Urinary bladder (tissue), 4 donors: ENCODE data around the gene PYROXD2. TPM values are rescaled to one million over a fixed set of nuclear protein-coding genes. Genes with fewer than 3 reads are reported as not detected.

Experiments
- DNase-seq: peaks from one replicate; pipeline ENCODE4 v3.0.0-alpha.2; 2015; ENCODE audit errors: extremely low spot score
- H3K27ac ChIP-seq: one replicate; pipeline ENCODE4 v1.5.1; 2013; ENCODE audit warnings: low read depth, mild to moderate bottlenecking, moderate library complexity
- H3K36me3 ChIP-seq: one replicate; pipeline ENCODE4 v1.6.1; 2013; ENCODE audit warnings: mild to moderate bottlenecking, moderate library complexity; ENCODE audit not compliant: insufficient read depth
- H3K4me1 ChIP-seq: one replicate; pipeline ENCODE4 v1.6.1; 2013; ENCODE audit warnings: mild to moderate bottlenecking, moderate library complexity; ENCODE audit not compliant: insufficient read depth
- H3K4me3 ChIP-seq: one replicate; pipeline ENCODE4 v1.5.1; 2013; ENCODE audit warnings: low read depth, low read length
- WGBS: extraction: QIAGEN DNeasy Blood & Tissue Kit; methylation state at CpG from one replicate; pipeline ENCODE4 v1.1.7; 2013; 5-methylcytosine and 5-hydroxymethylcytosine counted together
- polyA plus RNA-seq: library from polyadenylated mRNA; stranded (reverse); fragments of 200-250 nt; gene quantifications from one replicate; pipeline ENCODE4 v1.2.3, GENCODE V29; 2013
- total RNA-seq: library from RNA; depleted of rRNA; stranded (reverse); fragments of >200 nt; gene quantifications from one replicate; pipeline ENCODE4 v1.2.3, GENCODE V29; 2014
- donor health status: healthy with polysubstance abuse.
- donor health status: healthy.

Gene PYROXD2
- 15.0 TPM for total RNA-seq
- polyA plus RNA-seq, result 8.9 TPM

DNA sequence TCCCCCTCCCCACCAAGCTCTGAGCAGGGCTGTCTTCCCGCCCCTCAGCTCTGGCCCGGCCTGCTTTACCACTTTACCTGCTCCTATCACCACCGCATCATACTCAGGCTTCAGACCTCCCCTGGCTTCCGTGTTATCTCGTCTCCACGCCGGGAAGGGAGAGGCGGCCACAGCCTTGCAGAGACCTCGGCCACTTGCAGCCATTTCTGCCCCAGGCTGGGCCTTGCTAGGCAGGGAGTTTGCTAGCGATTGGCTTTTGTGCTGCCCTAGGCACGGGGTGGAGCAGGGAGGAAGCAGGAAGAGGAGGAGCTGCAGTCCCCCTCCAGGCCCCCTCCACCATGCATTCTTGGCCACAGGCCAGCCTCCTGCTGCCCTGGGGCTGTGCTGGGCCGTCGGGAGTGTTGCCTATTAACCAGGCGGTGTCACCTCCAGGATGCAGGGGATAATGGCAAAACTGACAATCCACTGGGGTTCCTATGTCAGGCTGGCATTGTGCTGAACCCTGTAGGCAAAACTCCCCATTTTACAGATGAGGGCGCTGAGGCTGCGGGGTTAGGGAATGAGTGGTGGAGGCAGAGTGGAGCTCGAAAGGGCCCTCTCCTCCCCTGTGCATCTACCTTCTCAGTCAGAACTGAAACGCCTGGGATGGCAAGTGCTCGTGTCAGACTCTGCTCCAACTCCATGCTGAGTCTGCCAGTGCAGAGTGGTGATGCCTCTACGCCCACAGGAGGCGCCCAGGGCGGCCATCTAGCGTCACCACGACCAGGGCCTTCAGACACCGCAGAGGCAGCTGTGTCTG is at the start of gene PYROXD2:
PYROXD2 (minus strand) TSS at position 251 of the 799 bp plus-strand sequence; CDS start at position 204, 47 bp downstream.
- Histone ChIP-seq H3K36me3 (no peaks in the 10 kb centered on the region), H3K4me3 (peak within 1 kb of the TSS; percentile 58), H3K4me1 (no peaks in the 10 kb centered on the region), H3K27ac (peak within 1 kb of the TSS; percentile 90)
- DNase-seq, result peak; percentile 79
- WGBS, result 29% methylated on average over 25 of the region's 25 CpGs

DNA sequence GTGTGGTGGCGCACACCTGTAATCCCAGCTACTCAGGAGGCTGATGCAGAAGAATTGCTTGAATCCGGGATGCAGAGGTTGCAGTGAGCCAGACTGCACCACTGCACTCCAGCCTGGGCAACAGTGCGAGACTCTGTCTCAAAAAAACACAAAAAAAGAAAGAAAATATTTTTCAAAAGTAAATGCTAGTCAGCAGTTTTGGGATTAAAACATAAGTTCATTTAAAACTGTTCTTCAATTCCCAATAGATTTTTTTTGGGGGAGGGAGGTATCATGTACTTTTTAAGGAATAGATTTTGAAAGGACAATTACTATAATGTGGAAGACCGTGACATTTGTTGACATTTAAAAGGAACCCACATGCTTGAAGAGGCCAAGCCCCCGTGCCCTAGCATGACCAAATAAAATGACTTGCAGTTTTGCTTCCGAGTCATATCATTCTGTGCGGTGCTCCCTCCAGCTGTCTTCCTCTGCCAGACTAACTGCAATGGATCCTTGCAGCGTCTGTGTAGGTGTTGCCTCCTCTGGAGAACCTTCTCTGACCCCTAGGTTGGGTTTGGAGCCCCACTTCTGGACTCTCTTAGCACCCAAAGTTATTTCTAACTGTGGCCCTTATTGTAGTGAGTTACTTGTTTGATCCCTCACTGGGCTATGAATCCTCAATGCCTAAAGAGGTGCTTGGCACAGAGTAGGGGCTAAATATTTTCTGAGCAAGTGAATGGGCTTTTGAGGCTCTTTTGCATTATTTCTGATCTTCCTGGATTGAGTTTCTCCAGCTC is 49.2 kb upstream of the PYROXD2 start:
- Histone ChIP-seq H3K36me3 (no peaks in the 10 kb centered on the region), H3K27ac (no peak overlapping the region), H3K4me3 (no peak overlapping the region), H3K4me1 (no peaks in the 10 kb centered on the region)
- DNase-seq, result no peak
- WGBS, result 81% methylated on average over 8 of the region's 8 CpGs

DNA sequence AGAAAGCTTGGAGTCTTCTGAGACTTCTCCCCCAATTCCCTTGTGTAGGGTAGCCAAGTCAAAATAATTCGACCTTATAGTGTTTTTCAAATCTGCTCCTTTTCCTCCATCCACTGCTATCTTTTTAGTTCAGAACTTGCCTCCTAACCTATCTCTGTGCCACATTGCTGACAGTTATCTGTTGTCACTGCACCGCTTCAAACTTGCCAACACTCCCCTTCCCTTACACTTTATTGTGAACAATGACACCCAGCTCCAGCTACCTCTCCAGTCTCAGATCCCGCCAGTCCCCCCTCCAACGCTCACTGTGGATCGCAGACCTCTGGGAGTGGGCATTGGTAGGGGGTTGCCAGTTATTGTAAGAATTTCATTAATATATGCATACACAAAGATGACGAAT is 48.0 kb upstream of the PYROXD2 start:
- no peak overlapping the region for H3K27ac ChIP-seq
- peaks cover 2% of the 10 kb centered on the region for H3K4me1 ChIP-seq
- H3K4me3 ChIP-seq, result no peak overlapping the region
- WGBS, result 94% methylated on average over 6 of the region's 6 CpGs
- no peak for DNase-seq
- H3K36me3 ChIP-seq, result no peaks in the 10 kb centered on the region

DNA sequence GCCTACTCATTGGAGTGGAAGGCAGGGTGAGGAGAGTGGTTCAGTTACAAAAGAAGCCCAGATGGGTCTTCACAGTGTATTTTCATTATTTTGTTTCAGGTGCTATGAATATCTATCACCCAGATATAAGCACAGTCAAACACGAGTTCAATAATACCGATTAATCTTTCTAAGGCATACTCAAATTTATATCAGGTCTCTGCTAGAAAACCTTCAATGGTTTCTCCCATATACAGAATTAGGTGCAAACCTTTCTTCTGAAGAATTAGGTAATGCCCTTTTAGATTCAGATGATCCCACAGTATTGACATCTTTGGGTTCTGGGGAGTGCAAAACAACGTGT is 46.5 kb upstream of the PYROXD2 start:
- 84% methylated on average over 3 of the region's 3 CpGs for WGBS
- peaks cover 2% of the 10 kb centered on the region for H3K4me1 ChIP-seq
- H3K4me3 ChIP-seq, result no peak overlapping the region
- H3K36me3 ChIP-seq, result no peaks in the 10 kb centered on the region
- no peak for DNase-seq
- no peak overlapping the region for H3K27ac ChIP-seq

DNA sequence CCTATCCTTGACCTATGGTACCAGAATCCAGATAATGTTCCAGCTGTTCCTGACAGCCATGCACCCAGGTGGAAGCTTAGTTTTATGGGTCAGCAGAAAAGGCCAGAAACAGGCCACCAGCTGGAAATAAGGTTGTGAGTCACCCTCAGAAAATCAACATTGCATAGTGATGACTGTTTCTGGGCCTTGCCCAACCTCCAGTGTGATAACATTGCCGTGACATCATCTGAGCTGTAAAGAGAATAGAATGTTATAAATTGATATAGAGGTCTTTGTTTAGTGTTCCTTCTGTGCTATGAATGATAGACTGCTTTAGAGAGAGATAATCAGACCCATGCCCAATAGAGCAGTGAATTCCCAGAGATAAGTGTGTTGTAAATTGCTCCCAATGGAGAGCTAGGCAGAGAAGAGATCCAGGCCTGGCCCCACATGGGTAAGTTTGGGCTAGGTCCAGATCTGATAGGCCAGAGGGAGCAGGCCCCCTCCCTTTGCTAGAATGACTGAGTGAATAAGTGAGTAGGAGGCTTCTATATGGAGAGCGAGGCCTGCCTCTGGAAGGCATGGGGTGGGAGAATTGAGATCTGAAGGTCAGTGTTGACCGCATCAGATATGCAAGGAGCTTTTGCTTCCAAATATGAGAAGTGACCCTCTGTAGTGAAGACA is 46.0 kb upstream of the PYROXD2 start:
- peak overlapping the region; percentile 78 for H3K27ac ChIP-seq
- no peaks in the 10 kb centered on the region for H3K36me3 ChIP-seq
- 50% methylated on average over 3 of the region's 3 CpGs for WGBS
- peak; percentile 84 for DNase-seq
- no peak overlapping the region for H3K4me3 ChIP-seq
- peaks cover 2% of the 10 kb centered on the region for H3K4me1 ChIP-seq

DNA sequence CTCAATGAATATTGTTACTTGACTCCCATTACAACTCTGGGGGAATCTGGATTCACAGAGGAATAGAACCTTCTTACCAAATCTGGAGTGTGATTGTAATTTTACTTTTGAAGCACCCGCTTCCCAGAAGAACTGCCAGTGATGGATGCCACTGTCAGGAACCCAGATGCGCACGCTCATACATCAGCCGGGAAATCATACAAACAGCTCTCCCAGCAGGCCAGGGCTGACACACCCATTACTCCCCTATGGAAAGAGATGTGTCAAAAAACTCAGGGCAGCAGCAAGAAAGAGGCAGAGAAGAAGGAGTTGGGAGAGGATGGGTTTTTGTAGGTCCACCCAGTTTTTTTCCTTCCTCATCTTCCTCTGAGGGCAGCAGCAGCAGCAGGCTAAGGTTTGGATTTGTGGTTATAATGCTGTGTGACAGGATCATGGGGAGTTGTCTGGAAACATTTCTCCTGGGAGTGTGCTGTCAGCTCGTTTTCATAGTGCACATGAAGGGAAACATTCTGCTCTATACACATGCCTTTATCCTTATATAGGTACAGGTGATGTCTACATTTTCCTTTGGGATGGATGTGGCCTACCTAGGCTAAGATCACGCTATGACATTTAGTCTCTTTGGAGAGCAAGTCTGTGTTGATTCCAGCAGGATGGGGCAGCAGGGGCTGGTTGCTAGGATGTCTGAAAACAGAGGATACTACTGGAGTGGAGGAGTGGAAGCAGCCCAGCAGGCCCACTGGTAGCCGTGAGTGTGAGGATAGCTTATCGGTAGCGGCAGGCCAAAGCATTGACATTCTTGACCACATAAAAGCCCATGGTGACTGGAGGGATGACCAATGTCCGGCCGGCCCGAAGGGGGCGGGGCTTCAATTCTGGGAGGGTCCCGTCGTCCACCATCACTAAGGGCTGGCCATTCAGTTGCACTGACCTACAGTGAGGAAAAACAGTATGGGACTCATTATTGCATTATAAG is 44.1 kb upstream of the PYROXD2 start:
- H3K27ac ChIP-seq, result no peak overlapping the region
- H3K36me3 ChIP-seq, result no peaks in the 10 kb centered on the region
- no peak overlapping the region for H3K4me3 ChIP-seq
- DNase-seq, result no peak
- H3K4me1 ChIP-seq, result peaks cover 2% of the 10 kb centered on the region
- WGBS, result 86% methylated on average over 15 of the region's 15 CpGs

DNA sequence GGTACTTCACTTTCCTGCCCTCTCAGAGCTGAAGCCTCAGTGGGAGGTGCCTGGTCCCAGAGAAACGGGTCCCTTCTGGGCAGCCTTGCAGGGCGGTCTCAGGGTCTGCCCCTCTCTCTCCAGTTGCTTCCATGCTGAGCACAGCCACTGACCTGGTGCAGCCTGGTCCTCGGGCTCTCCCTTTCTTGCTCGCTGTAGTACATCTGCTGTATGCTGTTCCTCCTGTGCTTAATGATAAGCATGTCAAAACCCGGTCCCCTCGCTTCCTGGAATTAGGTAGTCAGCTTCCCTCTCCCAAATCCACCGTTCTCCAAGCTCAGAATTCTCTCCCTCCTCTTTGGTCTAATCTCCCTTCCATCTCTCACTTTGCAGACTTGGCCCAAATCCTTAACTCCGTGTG is 42.7 kb upstream of the PYROXD2 start:
- no peak overlapping the region for H3K27ac ChIP-seq
- no peak overlapping the region for H3K4me3 ChIP-seq
- DNase-seq, result no peak
- peaks cover 2% of the 10 kb centered on the region for H3K4me1 ChIP-seq
- 38% methylated on average over 8 of the region's 8 CpGs for WGBS
- no peaks in the 10 kb centered on the region for H3K36me3 ChIP-seq

DNA sequence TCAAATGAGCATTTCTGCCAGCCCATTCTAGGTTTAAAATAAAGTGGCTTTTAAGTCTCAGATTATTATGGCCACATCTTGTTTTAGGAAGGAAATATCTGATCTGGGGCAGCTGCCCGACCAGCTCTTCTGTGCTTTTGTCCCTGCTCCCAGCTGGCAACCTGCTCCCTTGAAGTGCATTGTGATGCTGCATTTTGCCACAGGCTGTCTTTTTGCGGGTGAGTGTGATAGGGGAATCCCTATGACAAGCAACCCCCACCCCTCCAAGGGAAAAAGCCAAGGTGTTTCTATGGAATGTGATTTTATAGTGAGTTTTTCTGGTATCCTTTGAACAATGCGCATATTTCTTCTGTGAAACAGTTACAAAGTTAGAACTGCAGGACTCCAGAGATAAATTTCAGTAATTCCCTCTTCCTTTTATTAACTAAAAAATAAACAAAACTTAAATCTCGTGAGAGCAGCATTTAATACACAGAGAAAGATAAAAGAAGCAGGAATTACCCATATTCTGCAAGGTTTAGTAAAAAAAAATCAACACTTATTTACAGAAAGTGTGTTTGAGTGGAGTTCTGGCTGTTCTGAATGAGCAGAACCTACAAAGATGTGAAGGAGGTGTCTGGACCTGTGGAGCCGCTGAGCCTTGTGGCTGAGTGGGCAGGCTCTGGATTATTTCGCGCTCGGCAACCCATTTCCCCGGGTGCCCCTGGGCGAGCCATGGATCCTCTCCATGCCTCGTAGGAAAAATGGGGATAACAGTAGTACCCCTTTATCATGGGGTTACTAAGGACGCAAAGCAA is 41.9 kb upstream of the PYROXD2 start:
- Histone ChIP-seq H3K36me3 (no peaks in the 10 kb centered on the region), H3K4me3 (no peak overlapping the region), H3K4me1 (peaks cover 2% of the 10 kb centered on the region), H3K27ac (no peak overlapping the region)
- WGBS, result 71% methylated on average over 12 of the region's 12 CpGs
- DNase-seq, result no peak

DNA sequence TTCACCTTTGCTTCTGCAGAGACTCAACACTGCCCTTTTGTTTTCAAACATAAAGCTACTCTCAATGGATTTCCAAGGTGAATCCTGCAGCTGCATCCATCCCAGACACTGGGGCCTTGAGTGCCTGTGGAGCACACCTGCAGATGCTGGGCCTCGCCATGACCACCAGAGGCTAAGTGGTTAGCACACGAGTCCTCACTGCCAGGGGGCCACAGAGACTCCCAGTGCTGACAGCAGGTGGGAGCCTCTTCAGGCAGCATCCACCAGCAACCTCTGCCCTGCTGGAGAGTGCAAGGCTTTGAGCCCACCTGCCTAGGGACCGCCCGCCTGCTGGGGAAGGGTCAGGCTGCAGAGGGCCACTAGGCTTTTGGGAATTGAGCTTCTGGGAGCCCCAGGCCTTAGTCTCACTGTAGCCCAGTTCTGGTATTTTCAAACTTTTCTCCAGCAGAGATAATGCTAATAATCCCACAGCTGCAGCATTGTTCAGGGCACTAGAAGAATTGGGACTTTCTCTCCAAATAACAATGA is 41.1 kb upstream of the PYROXD2 start:
- no peak overlapping the region for H3K27ac ChIP-seq
- H3K4me3 ChIP-seq, result no peak overlapping the region
- 94% methylated on average over 4 of the region's 4 CpGs for WGBS
- no peak for DNase-seq
- H3K4me1 ChIP-seq, result peaks cover 2% of the 10 kb centered on the region
- no peaks in the 10 kb centered on the region for H3K36me3 ChIP-seq

DNA sequence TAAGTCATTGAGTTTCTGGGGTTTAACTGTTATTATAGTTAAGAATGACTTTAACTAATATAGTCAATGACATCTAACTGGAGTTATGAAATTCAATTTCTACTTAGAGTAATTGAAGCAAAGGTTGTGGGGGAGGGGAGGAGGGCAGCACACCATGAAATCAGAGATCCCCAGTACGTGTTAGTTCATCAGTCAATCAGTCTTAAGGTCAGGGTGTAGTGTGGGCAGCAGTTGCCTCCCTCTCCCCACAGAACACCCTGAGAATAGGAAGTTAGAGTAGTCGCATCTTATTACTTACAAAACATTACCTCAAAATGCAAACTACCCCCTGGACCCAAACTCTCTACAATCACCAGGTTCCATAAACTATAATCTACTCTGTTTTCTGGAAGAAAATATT is 38.7 kb upstream of the PYROXD2 start:
- Histone ChIP-seq H3K27ac (no peak overlapping the region), H3K4me1 (no peaks in the 10 kb centered on the region), H3K36me3 (no peaks in the 10 kb centered on the region), H3K4me3 (no peak overlapping the region)
- DNase-seq, result no peak
- 86% methylated on average over 2 of the region's 2 CpGs for WGBS

DNA sequence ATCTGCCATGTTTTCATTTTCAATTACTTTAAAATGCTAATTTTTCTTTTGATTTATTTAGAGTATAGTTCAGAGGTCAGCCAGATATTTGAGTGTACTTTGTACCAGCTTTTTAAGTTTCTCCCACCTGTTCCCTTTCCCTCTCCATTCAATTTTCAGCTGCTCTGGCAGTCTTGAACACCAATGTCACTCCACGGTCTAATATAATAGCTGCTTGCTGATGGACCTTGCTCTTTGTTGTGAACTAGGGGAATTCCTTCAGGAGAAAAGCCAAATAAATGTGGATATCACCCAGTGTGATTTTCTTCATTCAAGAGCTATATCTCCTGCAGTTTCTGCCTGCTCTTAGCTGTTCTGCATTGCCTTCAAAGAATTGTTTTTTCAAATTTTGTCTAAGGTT is 35.6 kb upstream of the PYROXD2 start:
- H3K36me3 ChIP-seq, result no peaks in the 10 kb centered on the region
- DNase-seq, result no peak
- H3K4me3 ChIP-seq, result no peak overlapping the region
- 66% methylated on average over 1 of the region's 1 CpG for WGBS
- H3K4me1 ChIP-seq, result no peaks in the 10 kb centered on the region
- H3K27ac ChIP-seq, result no peak overlapping the region

DNA sequence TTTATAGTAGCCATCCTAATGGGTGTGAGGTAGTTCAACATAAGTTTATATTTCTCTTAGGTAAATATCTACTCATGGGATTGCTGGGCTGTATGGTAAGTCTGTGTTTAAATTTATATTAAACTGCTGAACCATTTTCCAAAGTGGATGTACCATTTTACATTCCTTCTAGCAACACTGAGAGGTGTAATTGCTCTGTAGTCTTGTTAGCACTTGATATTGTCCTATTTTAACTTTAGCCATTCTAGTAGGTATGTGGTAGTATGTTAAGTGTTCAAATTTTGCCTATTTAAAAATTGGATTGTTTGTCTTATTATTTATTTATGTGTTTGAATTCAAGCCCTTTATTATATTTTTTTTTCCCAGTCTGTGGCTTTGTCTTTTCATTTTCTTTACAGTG is 34.3 kb upstream of the PYROXD2 start:
- no peak for DNase-seq
- H3K4me1 ChIP-seq, result no peaks in the 10 kb centered on the region
- H3K36me3 ChIP-seq, result no peaks in the 10 kb centered on the region
- no peak overlapping the region for H3K27ac ChIP-seq
- no peak overlapping the region for H3K4me3 ChIP-seq
